ENCODE measurements around the gene PKN1.
A peak's percentile ranks its signal among the peaks of the same experiment; 100 is the strongest.

PKN1 gene

DNA sequence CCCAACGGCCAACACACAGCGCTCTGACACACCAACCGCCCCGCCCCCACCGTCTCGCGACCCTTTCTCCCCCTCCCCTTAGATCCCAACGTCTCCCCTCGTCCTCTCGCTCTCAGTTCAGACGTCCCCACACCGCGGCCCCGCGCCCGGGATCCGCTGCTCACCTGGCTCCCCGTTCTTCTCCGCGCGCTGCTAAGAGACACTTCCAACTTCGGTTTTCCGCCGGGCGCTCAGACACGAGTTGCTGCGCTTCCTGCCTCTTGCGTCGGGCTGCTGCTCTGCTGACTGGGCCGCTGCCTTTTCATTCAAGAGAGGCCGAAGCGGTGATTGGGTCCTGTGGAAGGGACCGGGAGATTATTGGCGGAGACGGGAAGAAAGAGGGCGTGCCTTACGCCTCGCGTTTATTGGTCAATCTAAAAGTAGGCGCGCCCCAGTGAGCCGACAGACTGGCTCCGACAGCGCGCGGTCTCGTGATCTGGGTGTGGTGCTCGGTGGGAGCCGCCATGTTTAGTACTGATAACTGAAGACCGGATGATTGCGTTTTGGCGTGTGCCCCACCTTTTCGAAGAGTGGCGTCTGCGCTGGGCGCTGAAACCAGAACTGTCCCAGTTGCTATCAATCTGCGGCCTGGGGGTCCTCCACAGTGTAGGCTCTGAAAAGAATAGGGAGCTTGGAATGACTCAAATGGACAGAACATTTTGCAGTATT lies 13.8 kb upstream of the PKN1 start, which contains the start of gene DDX39A:
TSS of gene DDX39A (minus strand) at position 236 of the 708 bp plus-strand sequence. CDS start 6,121 bp downstream, outside the sequence.
- peak; percentile 99 for DNase-seq (ENCODE audit: low read depth)
- TF ChIP-seq, protein P1, sequence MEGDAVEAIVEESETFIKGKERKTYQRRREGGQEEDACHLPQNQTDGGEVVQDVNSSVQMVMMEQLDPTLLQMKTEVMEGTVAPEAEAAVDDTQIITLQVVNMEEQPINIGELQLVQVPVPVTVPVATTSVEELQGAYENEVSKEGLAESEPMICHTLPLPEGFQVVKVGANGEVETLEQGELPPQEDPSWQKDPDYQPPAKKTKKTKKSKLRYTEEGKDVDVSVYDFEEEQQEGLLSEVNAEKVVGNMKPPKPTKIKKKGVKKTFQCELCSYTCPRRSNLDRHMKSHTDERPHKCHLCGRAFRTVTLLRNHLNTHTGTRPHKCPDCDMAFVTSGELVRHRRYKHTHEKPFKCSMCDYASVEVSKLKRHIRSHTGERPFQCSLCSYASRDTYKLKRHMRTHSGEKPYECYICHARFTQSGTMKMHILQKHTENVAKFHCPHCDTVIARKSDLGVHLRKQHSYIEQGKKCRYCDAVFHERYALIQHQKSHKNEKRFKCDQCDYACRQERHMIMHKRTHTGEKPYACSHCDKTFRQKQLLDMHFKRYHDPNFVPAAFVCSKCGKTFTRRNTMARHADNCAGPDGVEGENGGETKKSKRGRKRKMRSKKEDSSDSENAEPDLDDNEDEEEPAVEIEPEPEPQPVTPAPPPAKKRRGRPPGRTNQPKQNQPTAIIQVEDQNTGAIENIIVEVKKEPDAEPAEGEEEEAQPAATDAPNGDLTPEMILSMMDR (conservative IDR thresholded peaks at IDR 0.05; ENCODE audit: low read depth, low read length) = no peak
- H3K4me3 ChIP-seq (ENCODE audit: low read length) = peak within 1 kb of the TSS; percentile 90

DNA sequence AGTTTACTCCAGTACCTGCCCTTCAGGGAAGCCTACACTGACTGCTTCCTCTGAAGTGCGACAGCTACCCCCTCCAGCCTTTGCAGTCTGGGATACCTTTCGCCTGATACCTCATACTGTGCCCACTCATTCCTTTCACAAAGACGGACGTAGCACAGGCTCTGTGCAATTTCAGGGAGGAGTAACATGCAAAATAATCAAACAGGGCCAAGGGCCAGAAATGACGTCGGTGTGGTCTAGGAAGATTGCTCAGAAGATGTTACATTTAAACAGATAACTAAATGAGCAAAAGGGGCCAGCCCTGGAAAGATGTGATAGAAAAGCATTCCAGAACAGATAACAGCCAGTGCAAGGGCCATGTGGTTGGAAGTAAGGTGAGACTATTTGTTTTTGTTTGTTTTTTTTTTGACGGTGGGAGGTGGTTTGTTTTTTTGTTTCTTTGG lies 7.4 kb upstream of the PKN1 start:
- DNase-seq (ENCODE audit: low read depth) = no peak
- H3K4me3 ChIP-seq (ENCODE audit: low read length) = no peak overlapping the region
- TF ChIP-seq, protein P1 (conservative IDR thresholded peaks at IDR 0.05; ENCODE audit: low read depth, low read length) = no peak

DNA sequence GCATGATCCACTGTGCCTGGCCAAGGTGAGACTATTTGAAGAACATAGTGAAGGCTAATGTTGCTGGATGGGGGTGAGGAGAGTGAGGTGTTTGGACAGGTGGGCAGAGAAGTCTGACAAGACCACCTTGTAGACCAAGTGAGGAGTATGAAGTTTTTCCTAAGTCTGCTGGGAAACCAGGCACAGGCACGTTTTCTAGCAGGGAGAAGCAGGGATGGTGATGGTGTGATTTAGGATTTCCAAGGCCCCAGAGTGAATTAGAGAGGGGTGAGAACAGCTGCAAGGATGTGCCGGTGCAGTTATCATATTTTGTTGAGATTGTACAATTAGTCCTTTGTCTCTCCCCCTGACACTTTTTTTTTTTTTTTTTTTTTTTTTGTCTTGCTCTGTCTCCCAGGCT lies 5.6 kb upstream of the PKN1 start:
- TF ChIP-seq, protein P1 (conservative IDR thresholded peaks at IDR 0.05; ENCODE audit: low read depth, low read length) = no peak
- no peak for DNase-seq (ENCODE audit: low read depth)
- no peak overlapping the region for H3K4me3 ChIP-seq (ENCODE audit: low read length)

DNA sequence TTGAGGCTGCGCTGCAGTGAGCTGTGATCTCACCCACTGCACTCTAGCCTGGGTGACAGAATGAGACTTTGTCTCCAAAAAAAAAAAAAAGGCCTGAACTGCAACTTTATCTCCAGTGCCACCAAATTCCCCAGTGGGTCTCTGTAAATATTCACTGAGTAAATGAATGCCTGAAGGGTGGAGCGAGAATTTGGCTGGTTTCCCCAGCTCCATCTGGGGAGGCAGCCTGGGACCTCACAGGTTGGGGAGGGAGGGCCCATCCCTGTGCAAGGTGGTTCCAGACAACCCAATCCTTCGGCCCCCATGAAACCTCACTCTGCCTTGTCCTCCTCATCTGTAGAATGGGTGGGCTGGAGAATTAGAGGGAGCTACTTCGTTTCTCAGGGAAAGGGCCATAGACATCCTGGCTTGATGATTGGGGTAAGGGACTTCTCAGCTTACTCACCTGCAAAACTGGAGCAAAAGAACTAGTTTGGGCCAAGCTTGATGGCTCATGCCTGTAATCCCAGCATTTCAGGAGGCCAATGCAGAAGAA lies 4.2 kb upstream of the PKN1 start:
- no peak overlapping the region for H3K4me3 ChIP-seq (ENCODE audit: low read length)
- DNase-seq (ENCODE audit: low read depth) = no peak
- TF ChIP-seq, protein P1 (conservative IDR thresholded peaks at IDR 0.05; ENCODE audit: low read depth, low read length) = no peak

DNA sequence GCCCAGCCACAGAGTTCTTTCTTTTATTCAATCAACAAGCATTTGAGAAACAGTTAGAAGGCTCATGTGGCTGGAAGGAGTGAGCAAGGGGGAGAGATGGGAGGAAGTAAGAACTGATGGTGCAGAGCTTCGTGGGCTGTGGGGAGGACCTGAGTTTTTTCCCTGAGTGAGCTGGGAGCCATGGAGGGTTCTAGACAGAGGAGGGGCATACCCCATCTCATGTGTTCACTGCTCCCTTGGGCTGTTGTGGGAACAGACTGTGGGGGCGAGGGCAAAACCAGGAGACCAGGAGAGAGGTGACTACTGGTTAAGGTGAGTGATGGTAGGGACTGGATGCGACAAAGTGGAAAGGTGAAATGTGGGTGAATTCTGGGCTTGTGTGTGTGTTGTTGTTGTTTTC lies 2.4 kb upstream of the PKN1 start:
- no peak overlapping the region for H3K4me3 ChIP-seq (ENCODE audit: low read length)
- TF ChIP-seq, protein P1 (conservative IDR thresholded peaks at IDR 0.05; ENCODE audit: low read depth, low read length) = no peak
- no peak for DNase-seq (ENCODE audit: low read depth)

DNA sequence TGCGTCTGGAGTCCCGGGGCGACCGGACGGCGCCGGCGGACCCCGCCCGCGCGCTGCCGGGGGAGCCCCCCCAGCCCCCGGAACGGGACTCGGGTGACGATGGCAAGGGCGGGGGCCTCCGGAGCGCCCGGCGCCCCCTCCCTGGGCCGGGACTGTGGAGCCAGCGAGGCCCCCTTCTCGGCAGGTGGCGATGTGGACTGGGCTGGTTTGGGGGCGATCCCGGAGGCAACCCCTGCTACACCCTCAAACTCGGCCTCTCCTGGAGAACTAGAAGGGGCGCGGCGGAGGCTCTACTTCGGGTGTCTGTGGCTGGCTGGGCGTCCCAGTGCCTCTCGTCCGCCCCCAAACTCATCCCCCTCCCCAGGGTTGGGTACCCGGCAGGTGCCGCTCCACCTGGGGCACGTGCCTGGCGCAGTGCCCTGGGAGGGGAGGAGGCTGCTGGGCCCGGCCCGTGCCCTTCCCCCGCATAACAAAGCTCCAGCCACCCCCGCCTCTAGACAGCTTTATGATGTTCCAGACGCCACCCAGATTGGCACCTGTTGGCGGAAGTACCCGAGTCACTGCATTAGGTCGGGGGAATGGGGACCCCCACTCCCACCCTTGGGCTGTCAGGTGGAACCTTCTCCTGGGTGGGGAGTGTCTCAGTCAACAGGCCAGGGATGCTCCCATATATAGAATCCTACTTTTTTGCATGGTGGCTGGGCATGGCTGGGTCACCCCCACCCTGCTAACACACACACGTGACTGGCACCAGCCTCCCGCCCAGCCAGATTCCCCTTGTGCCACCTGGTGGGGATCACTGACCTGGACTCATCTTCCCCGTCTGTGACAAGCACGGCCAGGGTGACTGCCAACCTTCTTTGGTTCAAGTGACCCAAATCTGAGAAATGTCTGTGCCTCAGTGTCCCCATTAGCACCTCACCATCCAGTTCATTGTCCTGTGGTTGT lies 722 bp downstream of the PKN1 start:
- peak overlapping the region; percentile 68 for H3K4me3 ChIP-seq (ENCODE audit: low read length)
- no peak for DNase-seq (ENCODE audit: low read depth)
- TF ChIP-seq, protein P1 (conservative IDR thresholded peaks at IDR 0.05; ENCODE audit: low read depth, low read length) = no peak
